GM18907 (cell line): Measurements from ENCODE around the gene IL22RA2.
"Not testable (repeated sequence)": the region's sequence is repeated elsewhere in the genome, so short reads cannot be mapped to it uniquely, and the experiment has no call there.

Experiments used
- ATAC-seq: cut with Tn5 transposase; IDR thresholded peaks from one replicate; pipeline ENCODE4 v1.9.1; 2021; ENCODE audit warnings: mild to moderate bottlenecking, moderate library complexity; ENCODE audit not compliant: unreplicated experiment

The IL22RA2 gene

GRCh38 chr6:137126875-137127485 lies 46.5 kb downstream of the IL22RA2 start:
- ATAC-seq: no peak

GRCh38 chr6:137123078-137123477 lies 50.4 kb downstream of the IL22RA2 start:
- no peak for ATAC-seq

GRCh38 chr6:137122612-137123011 lies 50.8 kb downstream of the IL22RA2 start:
- ATAC-seq: no peak

GRCh38 chr6:137121401-137121997 lies 51.9 kb downstream of the IL22RA2 start:
- ATAC-seq: peak; percentile 51

- no peak for ATAC-seq
Measured at GRCh38 chr6:137120748-137121147, 52.7 kb downstream of the IL22RA2 start.

- no peak for ATAC-seq
Measured at GRCh38 chr6:137119196-137120104, 54.0 kb downstream of the IL22RA2 start.

- ATAC-seq: no peak
Measured at GRCh38 chr6:137117581-137117980, 55.9 kb downstream of the IL22RA2 start.

- no peak for ATAC-seq
Measured at GRCh38 chr6:137116807-137117206, 56.6 kb downstream of the IL22RA2 start.

GRCh38 chr6:137115658-137116057 lies 57.8 kb downstream of the IL22RA2 start:
- ATAC-seq: no peak

GRCh38 chr6:137112067-137112355 lies 61.4 kb downstream of the IL22RA2 start:
- no peak for ATAC-seq

- ATAC-seq: no peak
Measured at GRCh38 chr6:137111296-137112066, 62.0 kb downstream of the IL22RA2 start.

GRCh38 chr6:137107767-137108105 lies 65.7 kb downstream of the IL22RA2 start:
- no peak for ATAC-seq

GRCh38 chr6:137107047-137107766 lies 66.2 kb downstream of the IL22RA2 start:
- not testable (repeated sequence) for ATAC-seq

GRCh38 chr6:137106183-137106582 lies 67.3 kb downstream of the IL22RA2 start:
- peak; percentile 18 for ATAC-seq

GRCh38 chr6:137105375-137105774 lies 68.1 kb downstream of the IL22RA2 start:
- ATAC-seq: no peak

GRCh38 chr6:137104926-137105325 lies 68.5 kb downstream of the IL22RA2 start:
- ATAC-seq: no peak

GRCh38 chr6:137102851-137103492 lies 70.5 kb downstream of the IL22RA2 start:
- peak; percentile 84 for ATAC-seq

GRCh38 chr6:137102050-137102848 lies 71.2 kb downstream of the IL22RA2 start:
- ATAC-seq: peak; percentile 26

- ATAC-seq: peak; percentile 32
Measured at GRCh38 chr6:137099689-137100403, 73.6 kb downstream of the IL22RA2 start.
